Parathyroid adenoma (tissue), 2 donors: Measurements from ENCODE around the gene PLIN4.
"Not testable (repeated sequence)": the region's sequence is repeated elsewhere in the genome, so short reads cannot be mapped to it uniquely, and the experiment has no call there.

ENCODE experiments used
- H2AFZ ChIP-seq: fragments of 300-600 bp; sonication (generic); one replicate; pipeline ENCODE4 v1.7.0; 2017; ENCODE audit warnings: antibody characterized with exemption, mild to moderate bottlenecking
- H3K27ac ChIP-seq: fragments of 300-600 bp; sonication (generic); one replicate; pipeline ENCODE4 v1.7.0; 2017
- H3K27me3 ChIP-seq: fragments of 300-600 bp; sonication (generic); one replicate; pipeline ENCODE4 v1.7.0; 2017; ENCODE audit warnings: low read length; ENCODE audit not compliant: control insufficient read depth, insufficient read depth
- H3K36me3 ChIP-seq: fragments of 300-600 bp; sonication (generic); one replicate; pipeline ENCODE4 v1.7.0; 2017; ENCODE audit warnings: low read length; ENCODE audit not compliant: control insufficient read depth, insufficient read depth
- H3K4me1 ChIP-seq: fragments of 300-600 bp; sonication (generic); one replicate; pipeline ENCODE4 v1.7.0; 2017; ENCODE audit warnings: control low read depth
- H3K4me2 ChIP-seq: fragments of 300-600 bp; sonication (generic); one replicate; pipeline ENCODE4 v1.7.0; 2017; ENCODE audit warnings: low read length
- H3K4me3 ChIP-seq: fragments of 300-600 bp; sonication (generic); one replicate; pipeline ENCODE4 v1.7.0; 2017; ENCODE audit warnings: low read depth, low read length
- H3K79me2 ChIP-seq: fragments of 300-600 bp; sonication (generic); one replicate; pipeline ENCODE4 v1.7.0; 2017; ENCODE audit warnings: control low read depth
- H3K9ac ChIP-seq: fragments of 300-600 bp; sonication (generic); one replicate; pipeline ENCODE4 v1.7.0; 2017; ENCODE audit warnings: mild to moderate bottlenecking
- H3K9me3 ChIP-seq: fragments of 300-600 bp; sonication (generic); one replicate; pipeline ENCODE4 v1.7.0; 2017; ENCODE audit warnings: low read length; ENCODE audit not compliant: control insufficient read depth
- CTCF ChIP-seq: fragments of 300-600 bp; sonication (generic); IDR thresholded peaks from one replicate; pipeline ENCODE4 v1.7.0; 2017; ENCODE audit warnings: antibody characterized with exemption, mild to moderate bottlenecking
- donor health status: primary hyperparathyroidism.

Gene PLIN4

GRCh38 chr19:4531562-4532165 lies 13.4 kb upstream of the PLIN4 start:
- no peak overlapping the region for H3K4me3 ChIP-seq
- no peak overlapping the region for H3K9ac ChIP-seq
- no peak overlapping the region for H2AFZ ChIP-seq
- no peak overlapping the region for H3K27ac ChIP-seq
- H3K4me2 ChIP-seq: no peak overlapping the region
- H3K9me3 ChIP-seq: no peaks in the 10 kb centered on the region
- no peaks in the 10 kb centered on the region for H3K4me1 ChIP-seq
- H3K79me2 ChIP-seq: no peaks in the 10 kb centered on the region
- H3K27me3 ChIP-seq: no peaks in the 10 kb centered on the region
- TF ChIP-seq CTCF: no peak
- no peaks in the 10 kb centered on the region for H3K36me3 ChIP-seq

GRCh38 chr19:4529924-4530522 lies 11.7 kb upstream of the PLIN4 start:
- H3K4me2 ChIP-seq: no peak overlapping the region
- no peaks in the 10 kb centered on the region for H3K79me2 ChIP-seq
- H3K4me3 ChIP-seq: no peak overlapping the region
- no peak overlapping the region for H2AFZ ChIP-seq
- no peaks in the 10 kb centered on the region for H3K9me3 ChIP-seq
- H3K36me3 ChIP-seq: no peaks in the 10 kb centered on the region
- no peaks in the 10 kb centered on the region for H3K27me3 ChIP-seq
- TF ChIP-seq CTCF: no peak
- no peaks in the 10 kb centered on the region for H3K4me1 ChIP-seq
- no peak overlapping the region for H3K9ac ChIP-seq
- no peak overlapping the region for H3K27ac ChIP-seq

- no peak overlapping the region for H2AFZ ChIP-seq
These were observed 10.6 kb upstream of the PLIN4 start for GRCh38 chr19:4528843-4529242.

GRCh38 chr19:4527377-4527776 lies 9.1 kb upstream of the PLIN4 start:
- not testable (repeated sequence) for H3K79me2 ChIP-seq, H3K36me3 ChIP-seq, H3K27ac ChIP-seq, H3K4me2 ChIP-seq, H3K4me3 ChIP-seq, H3K9me3 ChIP-seq, H3K4me1 ChIP-seq, H3K27me3 ChIP-seq, H3K9ac ChIP-seq, H2AFZ ChIP-seq

More at GRCh38 chr19:4528843-4529242, 10.6 kb upstream of the PLIN4 start:
- no peaks in the 10 kb centered on the region for H3K4me1 ChIP-seq
- no peak overlapping the region for H3K4me3 ChIP-seq
- no peak for TF ChIP-seq CTCF
- H3K27me3 ChIP-seq: no peaks in the 10 kb centered on the region
- no peak overlapping the region for H3K9ac ChIP-seq
- H3K4me2 ChIP-seq: no peak overlapping the region
- no peaks in the 10 kb centered on the region for H3K36me3 ChIP-seq
- H3K27ac ChIP-seq: no peak overlapping the region
- no peaks in the 10 kb centered on the region for H3K9me3 ChIP-seq
- no peaks in the 10 kb centered on the region for H3K79me2 ChIP-seq

- Histone ChIP-seq H3K9me3 (no peaks in the 10 kb centered on the region), H3K27me3 (no peaks in the 10 kb centered on the region), H2AFZ (no peak overlapping the region), H3K4me1 (no peaks in the 10 kb centered on the region), H3K36me3 (no peaks in the 10 kb centered on the region), H3K27ac (no peak overlapping the region), H3K4me2 (no peak overlapping the region), H3K4me3 (no peak overlapping the region), H3K79me2 (no peaks in the 10 kb centered on the region), H3K9ac (no peak overlapping the region)
- no peak for TF ChIP-seq CTCF
These were observed 7.3 kb upstream of the PLIN4 start for GRCh38 chr19:4525563-4526002.
